Duodenal mucosa (tissue), 2 donors: ENCODE results near the gene TNNI3K.

Experiments used
- H3K27ac ChIP-seq: one replicate; pipeline ENCODE4 v1.7.0; 2013; ENCODE audit warnings: low read depth, low read length
- H3K27me3 ChIP-seq, 2 donors: one replicate each; pipeline ENCODE4 v1.7.0; 2013; ENCODE audit warnings: low read length in 2 of 2, control low read depth in 1 of 2; ENCODE audit not compliant: insufficient read depth in 2 of 2, control insufficient read depth in 1 of 2
- H3K36me3 ChIP-seq, 2 donors: one replicate each; pipeline ENCODE4 v1.7.0; 2013; ENCODE audit warnings: low read length in 2 of 2, control low read depth in 1 of 2; ENCODE audit not compliant: insufficient read depth in 2 of 2, control insufficient read depth in 1 of 2
- H3K4me1 ChIP-seq, 2 donors: one replicate each; pipeline ENCODE4 v1.7.0; 2013; ENCODE audit warnings: low read length in 2 of 2, control low read depth in 1 of 2; ENCODE audit not compliant: insufficient read depth in 2 of 2, control insufficient read depth in 1 of 2
- H3K4me3 ChIP-seq, 2 donors: one replicate each; pipeline ENCODE4 v1.7.0; 2013; ENCODE audit warnings: low read length in 2 of 2, low read depth in 1 of 2
- H3K9ac ChIP-seq, 2 donors: one replicate each; pipeline ENCODE4 v1.7.0; 2013; ENCODE audit warnings: low read length in 2 of 2, low read depth in 1 of 2
- H3K9me3 ChIP-seq, 2 donors: one replicate each; pipeline ENCODE4 v1.7.0; 2013; ENCODE audit warnings: low read length in 2 of 2, control low read depth in 1 of 2; ENCODE audit not compliant: control insufficient read depth in 1 of 2

TNNI3K gene

GRCh38 chr1:74235153-74235552, at the start of gene TNNI3K:
Gene TNNI3K (plus strand): TSS chr1:74235387. CDS start chr1:74235452, 65 bp downstream.
- Histone ChIP-seq H3K36me3 (no peaks in the 10 kb centered on the region), H3K9ac (no peak within 1 kb of the TSS), H3K4me3 (no peak within 1 kb of the TSS), H3K4me1 (no peaks in the 10 kb centered on the region), H3K27me3 (no peaks in the 10 kb centered on the region), H3K27ac (no peak within 1 kb of the TSS), H3K9me3 (no peaks in the 10 kb centered on the region)

- Histone ChIP-seq H3K36me3 (no peaks in the 10 kb centered on the region), H3K9ac (no peak overlapping the region), H3K4me3 (no peak overlapping the region), H3K27ac (no peak overlapping the region), H3K27me3 (no peaks in the 10 kb centered on the region), H3K9me3 (no peaks in the 10 kb centered on the region), H3K4me1 (peaks cover 4 to 8% of the 10 kb centered on the region in 2 donors)
These were observed 41.3 kb upstream of the TNNI3K start for GRCh38 chr1:74193908-74194307.

GRCh38 chr1:74195339-74195738, 39.8 kb upstream of the TNNI3K start:
- Histone ChIP-seq H3K4me3 (no peak overlapping the region), H3K4me1 (peaks cover 4 to 14% of the 10 kb centered on the region in 2 donors), H3K27me3 (no peaks in the 10 kb centered on the region), H3K36me3 (peaks cover 0 to 4% of the 10 kb centered on the region in 2 donors), H3K9me3 (no peaks in the 10 kb centered on the region), H3K27ac (no peak overlapping the region), H3K9ac (no peak overlapping the region)

GRCh38 chr1:74197255-74197654, 37.9 kb upstream of the TNNI3K start:
- H3K27ac ChIP-seq: no peak overlapping the region
- peaks cover 4 to 14% of the 10 kb centered on the region in 2 donors for H3K4me1 ChIP-seq
- H3K27me3 ChIP-seq: no peaks in the 10 kb centered on the region
- peaks cover 0 to 4% of the 10 kb centered on the region in 2 donors for H3K36me3 ChIP-seq
- H3K4me3 ChIP-seq: peak overlapping the region; percentile 98 to 99
- peak overlapping the region in 1 of 2 donors; percentile 93 for H3K9ac ChIP-seq
- H3K9me3 ChIP-seq: no peaks in the 10 kb centered on the region

- Histone ChIP-seq H3K9ac (peak within 1 kb of the TSS; percentile 93 to 95), H3K36me3 (peaks cover 0 to 4% of the 10 kb centered on the region in 2 donors), H3K4me3 (peak within 1 kb of the TSS; percentile 98 to 99), H3K27me3 (no peaks in the 10 kb centered on the region), H3K27ac (peak within 1 kb of the TSS; percentile 73), H3K9me3 (no peaks in the 10 kb centered on the region), H3K4me1 (peaks cover 4 to 14% of the 10 kb centered on the region in 2 donors)
These were observed 37.3 kb upstream of the TNNI3K start, which contains the start of the genes FPGT and LRRIQ3 for GRCh38 chr1:74197657-74198552. Gene FPGT (plus strand): TSS chr1:74198242. CDS start chr1:74198279, 37 bp downstream. Gene LRRIQ3 (minus strand): TSS chr1:74198176. CDS start chr1:74183684, 14,492 bp downstream.

- Histone ChIP-seq H3K9me3 (no peaks in the 10 kb centered on the region), H3K9ac (no peak overlapping the region), H3K27me3 (no peaks in the 10 kb centered on the region), H3K36me3 (peaks cover 2 to 7% of the 10 kb centered on the region in 2 donors), H3K4me3 (peak overlapping the region in 1 of 2 donors; percentile 99), H3K4me1 (peaks cover 4 to 14% of the 10 kb centered on the region in 2 donors), H3K27ac (no peak overlapping the region)
These were observed 35.7 kb upstream of the TNNI3K start for GRCh38 chr1:74199504-74199903.

- Histone ChIP-seq H3K27me3 (no peaks in the 10 kb centered on the region), H3K9ac (no peak overlapping the region), H3K4me3 (no peak overlapping the region), H3K36me3 (peaks cover 14 to 16% of the 10 kb centered on the region in 2 donors), H3K9me3 (no peaks in the 10 kb centered on the region), H3K4me1 (no peaks in the 10 kb centered on the region), H3K27ac (no peak overlapping the region)
These were observed 29.9 kb upstream of the TNNI3K start for GRCh38 chr1:74205266-74205665.

- Histone ChIP-seq H3K36me3 (no peaks in the 10 kb centered on the region), H3K4me1 (no peaks in the 10 kb centered on the region), H3K9me3 (no peaks in the 10 kb centered on the region), H3K4me3 (no peak overlapping the region), H3K27ac (no peak overlapping the region), H3K27me3 (no peaks in the 10 kb centered on the region), H3K9ac (no peak overlapping the region)
These were observed 20.0 kb upstream of the TNNI3K start for GRCh38 chr1:74215229-74215628.

GRCh38 chr1:74222701-74223100, 12.5 kb upstream of the TNNI3K start:
- H3K27me3 ChIP-seq: no peaks in the 10 kb centered on the region
- no peak overlapping the region for H3K4me3 ChIP-seq
- peaks cover 4 to 5% of the 10 kb centered on the region in 2 donors for H3K9me3 ChIP-seq
- no peaks in the 10 kb centered on the region for H3K4me1 ChIP-seq
- H3K9ac ChIP-seq: no peak overlapping the region
- no peak overlapping the region for H3K27ac ChIP-seq
- no peaks in the 10 kb centered on the region for H3K36me3 ChIP-seq

GRCh38 chr1:74223453-74223852, 11.7 kb upstream of the TNNI3K start:
- peaks cover 4 to 5% of the 10 kb centered on the region in 2 donors for H3K9me3 ChIP-seq
- H3K9ac ChIP-seq: no peak overlapping the region
- H3K4me3 ChIP-seq: no peak overlapping the region
- no peaks in the 10 kb centered on the region for H3K27me3 ChIP-seq
- no peaks in the 10 kb centered on the region for H3K4me1 ChIP-seq
- H3K36me3 ChIP-seq: no peaks in the 10 kb centered on the region
- no peak overlapping the region for H3K27ac ChIP-seq
